ENCODE data around the gene GEMIN7. TPM values are rescaled to one million over a fixed set of nuclear protein-coding genes. Genes with fewer than 3 reads are reported as not detected.

Gene GEMIN7
- total and polyA plus RNA-seq, 4 experiments from 2014 or later = 15.9 to 75.3 (median 26.2) TPM

GRCh38 chr19:45087531-45087930 is 8.5 kb downstream of the GEMIN7 start:
- ChIA-PET CTCF (ENCODE audit: partially characterized antibody) (interaction anchor here (1.0 kb wide), 1 partner anchor 162 kb away, joined by 3 read pairs; no protein-coding TSS in a partner anchor), POLR2A (ENCODE audit: partially characterized antibody) (interaction anchor here (0.7 to 1.6 kb wide), 2 partner anchors 9 to 91 kb away, joined by 3 to 5 read pairs; partner anchors contain the start of genes BLOC1S3, GEMIN7 and TRAPPC6A)
- H3K4me3 ChIP-seq (ENCODE audit: low read length in 2 of 2) = no peak overlapping the region
- Mint-ChIP-seq H3K9me3 (peaks cover 0 to 2% (median 0%) of the 10 kb centered on the region in 8 donors), H3K4me3 (peak overlapping the region; percentile 39 to 85 (median 76)), H3K27me3 (no peaks in the 10 kb centered on the region), H3K36me3 (peaks cover 8 to 26% of the 10 kb centered on the region in 2 donors), H3K4me1 (peaks cover 11 to 40% (median 24%) of the 10 kb centered on the region in 4 donors), H3K27ac (peak overlapping the region; percentile 79 to 97 (median 82))
- intact Hi-C loops (cut with micrococcal nuclease) = no loop called here
- peak overlapping the region; percentile 44 for H3K27ac ChIP-seq (ENCODE audit: low read depth, low read length)
- H3K27me3 ChIP-seq (ENCODE audit: insufficient read depth, low read length) = no peaks in the 10 kb centered on the region
- DNase-seq = peak; percentile 63 to 94 (median 68)
- H3K4me1 ChIP-seq (ENCODE audit: insufficient read depth, low read length) = peaks cover 35% of the 10 kb centered on the region
- H3K36me3 ChIP-seq (ENCODE audit: insufficient read depth, low read length) = peaks cover 7% of the 10 kb centered on the region
- no peaks in the 10 kb centered on the region for H3K9me3 ChIP-seq (ENCODE audit: control insufficient read depth in 1 of 2, low read length in 2 of 2)

- no peak for DNase-seq
- Histone ChIP-seq H3K9me3 (ENCODE audit: control insufficient read depth in 1 of 2, low read length in 2 of 2) (no peaks in the 10 kb centered on the region), H3K4me3 (ENCODE audit: low read length in 2 of 2) (no peak overlapping the region), H3K36me3 (ENCODE audit: insufficient read depth, low read length) (peaks cover 6% of the 10 kb centered on the region), H3K27me3 (ENCODE audit: insufficient read depth, low read length) (no peaks in the 10 kb centered on the region), H3K27ac (ENCODE audit: low read depth, low read length) (no peak overlapping the region), H3K4me1 (ENCODE audit: insufficient read depth, low read length) (peaks cover 52% of the 10 kb centered on the region)
- intact Hi-C loops (cut with micrococcal nuclease) = loop anchor here (5.0 kb wide), 1 partner anchor 642 kb away; the partner anchor contains the start of genes FBXO46 and MEIOSIN
- Mint-ChIP-seq H3K36me3 (peaks cover 8 to 35% of the 10 kb centered on the region in 2 donors), H3K4me1 (peaks cover 30 to 64% (median 42%) of the 10 kb centered on the region in 4 donors), H3K27ac (peak overlapping the region in 5 of 7 donors; percentile 22 to 82 (median 55)), H3K4me3 (no peak overlapping the region), H3K9me3 (peaks cover 0 to 2% (median 0%) of the 10 kb centered on the region in 8 donors), H3K27me3 (no peaks in the 10 kb centered on the region)
- CTCF ChIA-PET (ENCODE audit: partially characterized antibody) = interaction anchor here (1.1 to 1.7 kb wide), 2 partner anchors 30 to 62 kb away, joined by 4 read pairs; no protein-coding TSS in a partner anchor
- POLR2A ChIA-PET (ENCODE audit: partially characterized antibody) = interaction anchor here (1.0 to 5.0 kb wide), 2 partner anchors 13 to 88 kb away, joined by 3 to 106 read pairs; partner anchors contain the start of genes BLOC1S3, GEMIN7, TRAPPC6A and ZNF296
These were observed 11.0 kb downstream of the GEMIN7 start for GRCh38 chr19:45090034-45090433.

GRCh38 chr19:45090606-45091005 is 11.5 kb downstream of the GEMIN7 start:
- H3K4me1 ChIP-seq (ENCODE audit: insufficient read depth, low read length) = peaks cover 57% of the 10 kb centered on the region
- intact Hi-C loops (cut with micrococcal nuclease) = loop anchor here (5.0 kb wide), 1 partner anchor 642 kb away; the partner anchor contains the start of genes FBXO46 and MEIOSIN
- Mint-ChIP-seq H3K4me1 (peaks cover 27 to 64% (median 45%) of the 10 kb centered on the region in 4 donors), H3K36me3 (peaks cover 5 to 30% of the 10 kb centered on the region in 2 donors), H3K9me3 (peaks cover 0 to 2% (median 0%) of the 10 kb centered on the region in 8 donors), H3K27ac (peak overlapping the region in 3 of 7 donors; percentile 35 to 99 (median 38)), H3K4me3 (peak overlapping the region in 4 of 8 donors; percentile 7 to 92 (median 26)), H3K27me3 (no peaks in the 10 kb centered on the region)
- POLR2A ChIA-PET (ENCODE audit: partially characterized antibody) = interaction anchor here (1.0 to 5.0 kb wide), 3 partner anchors 13 to 89 kb away, joined by 3 to 106 read pairs (median 58); partner anchors contain the start of genes BLOC1S3, GEMIN7, TRAPPC6A and ZNF296
- CTCF ChIA-PET (ENCODE audit: partially characterized antibody) = interaction anchor here (1.7 kb wide), 1 partner anchor 62 kb away, joined by 4 read pairs; no protein-coding TSS in a partner anchor
- H3K27me3 ChIP-seq (ENCODE audit: insufficient read depth, low read length) = no peaks in the 10 kb centered on the region
- H3K36me3 ChIP-seq (ENCODE audit: insufficient read depth, low read length) = peaks cover 6% of the 10 kb centered on the region
- peak overlapping the region; percentile 80 for H3K27ac ChIP-seq (ENCODE audit: low read depth, low read length)
- no peak overlapping the region for H3K4me3 ChIP-seq (ENCODE audit: low read length in 2 of 2)
- no peaks in the 10 kb centered on the region for H3K9me3 ChIP-seq (ENCODE audit: control insufficient read depth in 1 of 2, low read length in 2 of 2)
- no peak for DNase-seq

GRCh38 chr19:45091031-45091923 is 12.2 kb downstream of the GEMIN7 start:
- Histone ChIP-seq H3K9me3 (ENCODE audit: control insufficient read depth in 1 of 2, low read length in 2 of 2) (no peaks in the 10 kb centered on the region), H3K36me3 (ENCODE audit: insufficient read depth, low read length) (peaks cover 6% of the 10 kb centered on the region), H3K4me3 (ENCODE audit: low read length in 2 of 2) (peak overlapping the region; percentile 79 to 94), H3K4me1 (ENCODE audit: insufficient read depth, low read length) (peaks cover 64% of the 10 kb centered on the region), H3K27me3 (ENCODE audit: insufficient read depth, low read length) (no peaks in the 10 kb centered on the region), H3K27ac (ENCODE audit: low read depth, low read length) (peak overlapping the region; percentile 80)
- CTCF ChIA-PET (ENCODE audit: partially characterized antibody) = interaction anchor here (1.1 to 2.2 kb wide), 7 partner anchors 11 to 388 kb away, joined by 3 to 16 read pairs (median 5); partner anchors contain the start of genes BLOC1S3, GEMIN7 and TRAPPC6A
- H3K9me3 Mint-ChIP-seq = peaks cover 0 to 2% (median 0%) of the 10 kb centered on the region in 8 donors
- POLR2A ChIA-PET (ENCODE audit: partially characterized antibody) = interaction anchor here (0.8 to 5.0 kb wide), 18 partner anchors 8 to 201 kb away, joined by 3 to 106 read pairs (median 9); partner anchors contain the start of genes BLOC1S3, CLASRP, CLPTM1 and GEMIN7
- no peaks in the 10 kb centered on the region for H3K27me3 Mint-ChIP-seq
- H3K4me1 Mint-ChIP-seq = peaks cover 33 to 68% (median 51%) of the 10 kb centered on the region in 4 donors
- H3K36me3 Mint-ChIP-seq = peaks cover 5 to 28% of the 10 kb centered on the region in 2 donors
- peak overlapping the region; percentile 94 to 99 (median 97) for H3K27ac Mint-ChIP-seq
- intact Hi-C loops (cut with micrococcal nuclease) = loop anchor here (5.0 kb wide), 1 partner anchor 641 kb away; the partner anchor contains the start of genes FBXO46 and MEIOSIN
- peak; percentile 91 to 97 (median 96) for DNase-seq
- H3K4me3 Mint-ChIP-seq = peak overlapping the region; percentile 91 to 98 (median 92)

- Mint-ChIP-seq H3K9me3 (no peaks in the 10 kb centered on the region), H3K4me3 (peak within 1 kb of the TSS; percentile 91 to 98 (median 92)), H3K27me3 (no peaks in the 10 kb centered on the region), H3K4me1 (peaks cover 42 to 72% (median 57%) of the 10 kb centered on the region in 4 donors), H3K27ac (peak within 1 kb of the TSS; percentile 94 to 99 (median 97)), H3K36me3 (peaks cover 5 to 22% of the 10 kb centered on the region in 2 donors)
- ChIA-PET POLR2A (ENCODE audit: partially characterized antibody) (interaction anchor here (0.6 to 5.0 kb wide), 21 partner anchors 9 to 793 kb away, joined by 3 to 106 read pairs (median 6); partner anchors contain the start of genes BLOC1S3, CLASRP, CLPTM1 and FBXO46), CTCF (ENCODE audit: partially characterized antibody) (interaction anchor here (0.7 to 2.2 kb wide), 9 partner anchors 14 to 386 kb away, joined by 3 to 16 read pairs (median 5); partner anchors contain the start of genes BLOC1S3, GEMIN7 and TRAPPC6A)
- peaks cover 68% of the 10 kb centered on the region for H3K4me1 ChIP-seq (ENCODE audit: insufficient read depth, low read length)
- no peaks in the 10 kb centered on the region for H3K9me3 ChIP-seq (ENCODE audit: control insufficient read depth in 1 of 2, low read length in 2 of 2)
- H3K27me3 ChIP-seq (ENCODE audit: insufficient read depth, low read length) = no peaks in the 10 kb centered on the region
- intact Hi-C loops (cut with micrococcal nuclease) = loop anchor here (1.0 to 5.0 kb wide), 6 partner anchors 14 to 639 kb away; partner anchors contain the start of genes BLOC1S3, CLASRP, CLPTM1 and FBXO46
- peak within 1 kb of the TSS; percentile 90 to 94 for H3K4me3 ChIP-seq (ENCODE audit: low read length in 2 of 2)
- H3K36me3 ChIP-seq (ENCODE audit: insufficient read depth, low read length) = peaks cover 6% of the 10 kb centered on the region
- DNase-seq = peak; percentile 92 to 96 (median 95)
- peak within 1 kb of the TSS; percentile 80 for H3K27ac ChIP-seq (ENCODE audit: low read depth, low read length)
These were observed 14.0 kb downstream of the GEMIN7 start, which contains the start of gene PPP1R37 for GRCh38 chr19:45092747-45093678. TSS of gene PPP1R37 (plus strand) at chr19:45093179. CDS start at chr19:45093326, 147 bp downstream.
